Endothelial cell of umbilical vein (primary cell): ENCODE measurements around the gene DOP1A. TPM values are rescaled to one million over a fixed set of nuclear protein-coding genes. Genes with fewer than 3 reads are reported as not detected.

Experiments used
- BruUV-seq: library from RNA; stranded (reverse); fragments of 400-500 nt; replicated peaks from 2 replicates; lab custom pipeline; 2021; lab: Mats Ljungman, UMichigan
- CTCF ChIA-PET: fragments of 300-600, 350-600 bp; sonication (Branson Sonifier 250); formaldehyde crosslinking; loops from one replicate; lab custom pipeline; 2021; ENCODE audit warnings: antibody characterized with exemption, inconsistent platforms; lab: Charles Lee
- POLR2A ChIA-PET: fragments of 300-600, 350-600 bp; sonication (Branson Sonifier 250); formaldehyde crosslinking; loops from one replicate; lab custom pipeline; 2021; ENCODE audit warnings: antibody characterized with exemption, inconsistent platforms; lab: Charles Lee
- DNase-seq: peaks from one replicate; pipeline ENCODE4 v3.0.0-alpha.2; 2011; ENCODE audit warnings: low read depth, low spot score
- FAIRE-seq: peaks from 2 replicates; lab custom pipeline; 2011; peaks lifted over from hg19 to GRCh38; lab: Jason Lieb, UNC
- H2AFZ ChIP-seq: 2 replicates; pipeline ENCODE4 v1.6.0; 2012; ENCODE audit warnings: low read depth, low read length, control low read depth, inconsistent platforms
- H3K27ac ChIP-seq: 2 replicates; pipeline ENCODE4 v1.5.1; 2011; ENCODE audit warnings: low read depth, mild to moderate bottlenecking, control low read depth, low read length, moderate library complexity; ENCODE audit not compliant: insufficient read depth
- H3K27me3 ChIP-seq, 2 experiments: 2 replicates each; pipeline versions ENCODE4 v1.6.0 to v1.6.1; 2011; ENCODE audit warnings: low read length in 2 of 2, mixed read lengths in 1 of 2; ENCODE audit not compliant: control insufficient read depth in 2 of 2, insufficient read depth in 2 of 2
- H3K36me3 ChIP-seq, 2 experiments: 2 replicates in 1 of 2; 3 replicates in 1 of 2; pipeline ENCODE4 v1.5.1; 2011; ENCODE audit warnings: low read length in 2 of 2, mild to moderate bottlenecking in 1 of 2, moderate library complexity in 1 of 2; ENCODE audit not compliant: control insufficient read depth in 2 of 2, insufficient read depth in 2 of 2; ENCODE audit errors: extremely low read depth in 1 of 2
- H3K4me1 ChIP-seq: 3 replicates; pipeline ENCODE4 v1.5.1; 2011; ENCODE audit warnings: mild to moderate bottlenecking, low read length; ENCODE audit not compliant: control insufficient read depth, insufficient read depth; ENCODE audit errors: extremely low read depth
- H3K4me2 ChIP-seq: 2 replicates; pipeline ENCODE4 v1.6.1; 2011; ENCODE audit warnings: low read length, control low read depth, mixed read lengths; ENCODE audit not compliant: insufficient read depth
- H3K4me3 ChIP-seq, 3 experiments: fragments of 200-600 bp in 1 of 3; sonication (generic), shearing (Covaris generic) in 1 of 3; replicated peaks in 1 of 3; 2 replicates each; pipeline ENCODE4 v1.5.1; 2011 to 2016; ENCODE audit warnings: control low read depth in 3 of 3, low read length in 3 of 3, mild to moderate bottlenecking in 2 of 3, inconsistent platforms in 1 of 3, low read depth in 1 of 3, moderate library complexity in 1 of 3; ENCODE audit not compliant: insufficient read depth in 1 of 3
- H3K79me2 ChIP-seq: 2 replicates; pipeline ENCODE4 v1.6.0; 2012; ENCODE audit warnings: low read length, inconsistent platforms; ENCODE audit not compliant: control insufficient read depth, insufficient read depth
- H3K9ac ChIP-seq: replicated peaks from 2 replicates; pipeline ENCODE3; 2011; ENCODE audit warnings: low read length, control low read depth; ENCODE audit not compliant: insufficient read depth; ENCODE audit errors: extremely low read depth
- H3K9me1 ChIP-seq: replicated peaks from 3 replicates; pipeline ENCODE4 v1.6.0; 2011; ENCODE audit warnings: mild to moderate bottlenecking, low read length; ENCODE audit not compliant: control insufficient read depth, insufficient read depth; ENCODE audit errors: extremely low read depth
- H3K9me3 ChIP-seq: replicated peaks from 2 replicates; pipeline ENCODE4 v1.5.1; 2012; ENCODE audit warnings: low read length, inconsistent platforms; ENCODE audit not compliant: control insufficient read depth, insufficient read depth
- H4K20me1 ChIP-seq: replicated peaks from 2 replicates; pipeline ENCODE3; 2011; ENCODE audit warnings: mild to moderate bottlenecking, low read length; ENCODE audit not compliant: control insufficient read depth, insufficient read depth; ENCODE audit errors: extremely low read depth
- CTCF ChIP-seq, 2 donors: IDR thresholded peaks; 1 replicate in 1 of 2; 2 replicates in 1 of 2; pipeline ENCODE4 v1.5.1; 2011; ENCODE audit warnings: low read length in 2 of 2, mild to moderate bottlenecking in 2 of 2, moderate library complexity in 2 of 2, control low read depth in 1 of 2, inconsistent platforms in 1 of 2, low read depth in 1 of 2; ENCODE audit not compliant: insufficient read depth in 1 of 2; ENCODE audit errors: extremely low read depth in 1 of 2
- EZH2 ChIP-seq: IDR thresholded peaks from 2 replicates; pipeline ENCODE4 v1.6.1; 2012; ENCODE audit warnings: borderline replicate concordance, low read depth, mild to moderate bottlenecking, moderate library complexity, low read length, inconsistent platforms; ENCODE audit not compliant: severe bottlenecking
- FOS ChIP-seq: IDR thresholded peaks from 2 replicates; pipeline ENCODE4 v1.6.1; 2011; ENCODE audit warnings: mild to moderate bottlenecking, low read length, moderate library complexity, borderline replicate concordance; ENCODE audit not compliant: insufficient read depth
- GATA2 ChIP-seq: IDR thresholded peaks from 2 replicates; pipeline ENCODE4 v1.7.0; 2011; ENCODE audit warnings: low read depth, mild to moderate bottlenecking, moderate library complexity, mixed read lengths, low read length; ENCODE audit not compliant: insufficient read length, insufficient read depth
- JUN ChIP-seq: IDR thresholded peaks from 2 replicates; pipeline ENCODE4 v1.6.1; 2011; ENCODE audit warnings: borderline replicate concordance, low read depth; ENCODE audit not compliant: insufficient read length, insufficient read depth
- MAX ChIP-seq: IDR thresholded peaks from 2 replicates; pipeline ENCODE4 v1.6.1; 2011; ENCODE audit not compliant: insufficient read depth, insufficient read length
- MYC ChIP-seq: IDR thresholded peaks from one replicate; pipeline ENCODE4 v1.6.1; 2011; ENCODE audit warnings: mild to moderate bottlenecking, low read depth, low read length
- POLR2A ChIP-seq: IDR thresholded peaks from 2 replicates; pipeline ENCODE4 v1.6.1; 2012; ENCODE audit warnings: low read depth, mild to moderate bottlenecking, control low read depth, low read length
- POLR2AphosphoS5 ChIP-seq: IDR thresholded peaks from 2 replicates; pipeline ENCODE4 v1.6.1; 2012; ENCODE audit warnings: low read depth, mild to moderate bottlenecking, control low read depth, low read length, moderate library complexity; ENCODE audit not compliant: insufficient read depth
- dilution Hi-C: fragments of 300-500 bp; cut with MboI; formaldehyde crosslinking; loops from one replicate; pipeline ENCODE4 v1.15.0; 2019; ENCODE audit warnings: low sequenced_read_pairs; ENCODE audit not compliant: extremely low pct_ligation_motif_present
- intact Hi-C: fragments of 100-400 bp; cut with micrococcal nuclease; formaldehyde crosslinking; loops from one replicate; pipeline ENCODE4 v1.10.0; 2022
- polyA plus RNA-seq, 4 experiments: library from polyadenylated mRNA; depleted of rRNA in 3 of 4; stranded (reverse) in 3 of 4; unstranded in 1 of 4; fragments of >200 nt; gene quantifications; 2 replicates each; pipeline versions ENCODE4 v1.2.1 to v1.2.3, GENCODE V29; 2011 to 2012; ENCODE audit warnings: missing spikeins in 1 of 4
- total RNA-seq: library from RNA; stranded (reverse); gene quantifications from 2 replicates; pipeline ENCODE4 v1.2.3, GENCODE V29; 2021

DOP1A gene
- total and polyA plus RNA-seq, 2 donors (not counting 3 experiments of a cell fraction or from before 2014, with no cell fraction given) = 6.3 to 12.3 TPM

- no peak overlapping the region for H3K4me2 ChIP-seq
- no peak for DNase-seq
- intact Hi-C loops (loop anchor here (5.0 kb wide), 1 partner anchor 334 kb away; no protein-coding TSS in a partner anchor), dilution Hi-C loops (no loop called here)
- no peaks in the 10 kb centered on the region for H3K9me1 ChIP-seq
- no peak overlapping the region for H3K27ac ChIP-seq
- H3K9me3 ChIP-seq = no peaks in the 10 kb centered on the region
- H2AFZ ChIP-seq = no peak overlapping the region
- ChIA-PET POLR2A (interaction anchor here (0.6 kb wide), 1 partner anchor 364 kb away, joined by 3 read pairs; no protein-coding TSS in a partner anchor), CTCF (interaction anchor here (1.0 kb wide), 1 partner anchor 141 kb away, joined by 4 read pairs; no protein-coding TSS in a partner anchor)
- FAIRE-seq = no peak
- TF ChIP-seq MAX (no peak), EZH2 (no peak), MYC (no peak), JUN (no peak), CTCF (IDR thresholded peaks at IDR 0.05; ENCODE audit: extremely low read depth in 1 of 2, insufficient read depth in 1 of 2, low read depth in 1 of 2, low read length in 2 of 2) (no peak), POLR2A (no peak), GATA2 (no peak), FOS (no peak), POLR2AphosphoS5 (no peak)
- peaks cover 3% of the 10 kb centered on the region for H3K79me2 ChIP-seq
- H4K20me1 ChIP-seq = no peaks in the 10 kb centered on the region
- H3K4me3 ChIP-seq = no peak overlapping the region
- no TSS peak for BruUV-seq
- peaks cover 15% of the 10 kb centered on the region for H3K4me1 ChIP-seq
- H3K9ac ChIP-seq = no peak overlapping the region
- no peaks in the 10 kb centered on the region for H3K27me3 ChIP-seq
- H3K36me3 ChIP-seq = no peaks in the 10 kb centered on the region
Measured at GRCh38 chr6:83073615-83074014, 6.1 kb downstream of the DOP1A start.
